Heart left ventricle (tissue), 13 donors: ENCODE data around the gene CCDC191.

Experiments
- CTCF ChIP-seq, 12 donors: fragments of 200-600 bp; sonication (generic) in 4 of 12; IDR thresholded peaks; one replicate each; pipeline versions ENCODE4 v1.5.0 to v1.8.0; 2018 to 2022; ENCODE audit warnings: antibody characterized with exemption in 12 of 12, mild to moderate bottlenecking in 5 of 12
- POLR2A ChIP-seq, 2 donors: fragments of 450-650 bp; IDR thresholded peaks; one replicate each; pipeline ENCODE4 v1.6.1; 2017; ENCODE audit warnings: antibody characterized with exemption in 2 of 2, mild to moderate bottlenecking in 2 of 2, moderate library complexity in 2 of 2
- donor health status: ischemic (EF 13 %, LVEDD 7.1; RV severe dilation, severe dysfunction).
- donor health status: DM: no; HTN: yes; CAD: no.
- donor health status: DM: no; HTN: no; CAD: no.
- donor health status: ischemic (EF 25% LVEDD 6.9; RV normal size, moderate dysfunction).
- donor health status: ischemic (EF 25% LVEDD 5.7; RV mildly dilated, moderate dysfunction).
- donor health status: ischemic (EF 35%, LVEDD 5.7; RV mildly dilated, moderate dysfunction).
- donor health status: nonischemic (EF 11% LVEDD 7.7; RV severe dilation, severe dysfunction).
- donor health status: DM: yes; HTN: yes; CAD: no.
- donor health status: PGD.
- donor health status: ischemic (EF 29% LVEDD 5.4; RV normal size, mild dysfunction).
- donor health status: nonischemic (EF 23%, LVEDD 6.1; RV moderate dilation, normal function).

- TF ChIP-seq POLR2A (IDR thresholded peaks at IDR 0.05), result no peak
- TF ChIP-seq CTCF (IDR thresholded peaks at IDR 0.05), result no peak
These were observed 42.1 kb downstream of the CCDC191 start for GRCh38 chr3:114014211-114014610.
